HG03025 (cell line): Measurements from ENCODE around the gene DNAH8.

Experiments
- ATAC-seq: cut with Tn5 transposase; IDR thresholded peaks from one replicate; pipeline ENCODE4 v1.9.1; 2021; ENCODE audit warnings: mild to moderate bottlenecking, moderate library complexity; ENCODE audit not compliant: unreplicated experiment, low FRiP score

The DNAH8 gene

GRCh38 chr6:38943964-38944363 lies 228.9 kb downstream of the DNAH8 start:
- no peak for ATAC-seq

GRCh38 chr6:38944655-38945279 lies 229.7 kb downstream of the DNAH8 start:
- ATAC-seq = no peak

DNA sequence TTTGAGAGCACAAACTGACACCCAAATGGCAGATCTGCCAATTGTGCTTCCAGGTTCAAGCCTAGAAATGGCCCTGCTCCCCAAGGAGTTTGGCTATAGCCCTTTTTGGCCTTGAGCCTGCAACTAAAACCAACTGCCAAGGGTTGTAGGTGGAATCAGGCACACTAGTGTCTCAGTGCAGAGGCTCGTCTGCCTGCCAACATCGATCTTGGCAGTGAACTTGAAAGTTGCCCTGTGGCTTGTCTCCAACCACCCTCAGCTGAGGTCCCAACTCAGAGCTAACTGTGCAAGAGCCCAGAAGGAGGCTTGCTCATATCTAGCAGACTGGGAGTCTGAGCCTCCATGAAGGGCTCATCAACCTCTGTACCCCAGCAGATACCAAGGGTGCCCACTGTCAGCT lies 240.8 kb downstream of the DNAH8 start:
- ATAC-seq = no peak

DNA sequence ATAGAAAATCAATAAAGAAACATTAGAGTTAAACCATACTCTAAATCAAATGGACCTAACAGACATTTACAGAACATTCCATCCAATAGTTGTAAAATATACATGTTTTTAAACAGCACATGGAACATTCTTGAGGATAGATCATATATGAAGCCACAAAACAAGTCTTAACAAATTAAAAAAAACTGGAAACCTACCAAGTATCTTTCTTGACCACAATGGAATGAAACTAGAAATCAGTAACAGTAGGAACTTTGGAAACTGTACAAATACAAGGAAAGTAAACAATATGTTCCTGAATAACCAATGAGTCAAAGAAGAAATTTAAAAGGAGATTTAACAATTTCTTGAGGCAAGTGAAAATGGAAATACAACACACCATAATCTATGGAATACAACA lies 242.3 kb downstream of the DNAH8 start:
- no peak for ATAC-seq

- no peak for ATAC-seq
These were observed 244.0 kb downstream of the DNAH8 start for GRCh38 chr6:38959138-38959537.

- ATAC-seq = no peak
These were observed 253.6 kb downstream of the DNAH8 start for GRCh38 chr6:38968702-38969149.

GRCh38 chr6:38973178-38974057 lies 258.3 kb downstream of the DNAH8 start:
- no peak for ATAC-seq

- ATAC-seq = no peak
These were observed 259.5 kb downstream of the DNAH8 start for GRCh38 chr6:38974389-38975151.

DNA sequence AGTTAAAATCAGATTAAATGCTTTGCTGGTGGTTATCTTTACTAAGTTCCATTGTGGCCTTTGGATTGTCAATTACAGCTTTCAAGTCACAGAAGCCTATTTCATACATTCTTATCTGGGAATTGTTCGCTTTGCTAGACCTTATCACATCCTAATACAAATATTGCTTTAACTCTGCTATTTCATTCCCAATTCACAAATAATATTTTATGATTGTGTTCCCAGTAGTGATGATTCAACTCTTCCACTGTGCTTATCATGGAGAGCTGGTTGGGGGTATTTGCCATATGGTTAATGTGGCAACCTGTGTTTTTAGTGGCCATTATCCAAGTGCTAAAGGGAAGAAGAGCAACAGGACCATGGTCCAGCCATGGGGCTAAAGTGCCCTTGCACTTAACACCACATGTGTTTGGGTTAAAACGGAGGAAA lies 260.5 kb downstream of the DNAH8 start:
- no peak for ATAC-seq

DNA sequence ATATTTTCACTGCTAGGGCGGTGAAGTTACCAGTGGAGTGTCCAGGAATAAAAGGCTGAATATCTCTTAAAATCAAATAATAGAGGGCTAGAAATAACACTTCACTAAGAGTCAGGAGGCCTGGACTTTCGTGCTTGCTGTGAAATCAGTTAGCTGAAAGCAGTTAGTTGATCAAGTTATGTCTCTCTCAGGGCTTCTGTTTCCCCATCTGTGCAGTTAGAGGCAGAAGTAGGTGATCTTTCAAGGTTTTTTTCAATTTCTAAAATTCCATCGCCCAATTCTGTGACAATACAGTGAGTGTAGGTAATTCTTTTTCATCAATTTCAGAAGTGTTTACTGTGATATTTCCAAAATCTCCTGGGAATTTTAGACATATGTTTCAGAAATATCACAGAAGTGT lies 260.9 kb downstream of the DNAH8 start:
- no peak for ATAC-seq

DNA sequence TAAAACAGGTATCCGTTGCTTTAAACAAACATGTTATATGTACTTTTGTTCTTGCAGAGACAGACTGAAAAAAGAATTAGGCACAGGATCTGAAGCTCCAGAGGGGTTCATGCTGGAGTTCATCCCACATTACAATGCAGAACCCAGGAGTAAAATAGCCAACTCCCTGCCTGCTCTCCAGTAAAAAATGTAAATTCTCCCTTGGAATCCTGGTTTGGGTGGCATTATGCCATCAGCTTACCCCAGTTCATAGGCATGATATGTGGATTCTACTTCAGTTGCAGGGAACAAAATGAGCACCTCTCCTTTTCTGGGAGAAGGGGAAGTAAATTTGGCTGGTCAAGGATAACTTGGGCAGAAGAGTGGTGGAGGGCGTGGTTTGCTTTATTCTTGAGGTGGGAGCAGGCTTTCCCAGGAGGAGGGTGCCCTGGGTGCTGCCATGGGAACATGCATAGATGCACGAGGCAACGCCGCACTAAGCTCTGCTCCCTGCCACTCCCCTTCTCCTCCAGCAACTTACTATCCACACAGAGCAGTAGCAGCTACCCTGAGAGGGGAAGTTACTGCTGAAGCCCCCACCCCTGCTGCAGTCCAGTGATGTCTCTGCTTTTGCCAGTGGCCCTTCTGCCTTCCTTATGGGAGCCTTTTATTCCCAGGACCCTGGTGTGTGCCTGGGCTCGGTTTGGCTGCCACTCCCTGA lies 261.8 kb downstream of the DNAH8 start:
- ATAC-seq = no peak

DNA sequence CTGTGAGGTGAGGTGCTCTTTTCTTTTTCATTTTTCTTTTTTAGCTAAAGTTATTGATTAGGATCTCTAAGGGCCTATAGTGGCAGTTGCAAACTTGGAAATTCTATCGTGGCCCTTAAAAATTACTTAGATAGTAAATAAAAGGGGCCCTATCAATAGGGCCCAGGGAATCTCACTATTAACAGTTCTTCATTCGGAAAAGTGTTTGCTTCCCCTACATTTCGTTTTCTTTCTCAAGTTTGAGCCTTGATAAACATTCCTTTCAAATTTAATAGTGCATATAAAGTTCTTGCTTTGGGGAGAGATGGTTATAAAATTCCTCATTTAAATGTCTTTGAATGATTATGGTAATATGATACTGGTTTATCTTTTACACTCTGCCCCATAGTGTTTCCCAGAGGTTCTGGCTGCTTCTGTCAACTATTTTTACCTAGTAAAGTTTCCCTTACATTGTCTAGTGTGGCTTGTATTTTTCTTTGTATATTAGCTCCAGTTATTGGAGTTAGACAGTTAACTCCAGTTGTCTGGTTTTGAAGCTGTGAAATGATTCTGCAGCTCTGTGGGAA lies 263.1 kb downstream of the DNAH8 start:
- ATAC-seq = no peak

DNA sequence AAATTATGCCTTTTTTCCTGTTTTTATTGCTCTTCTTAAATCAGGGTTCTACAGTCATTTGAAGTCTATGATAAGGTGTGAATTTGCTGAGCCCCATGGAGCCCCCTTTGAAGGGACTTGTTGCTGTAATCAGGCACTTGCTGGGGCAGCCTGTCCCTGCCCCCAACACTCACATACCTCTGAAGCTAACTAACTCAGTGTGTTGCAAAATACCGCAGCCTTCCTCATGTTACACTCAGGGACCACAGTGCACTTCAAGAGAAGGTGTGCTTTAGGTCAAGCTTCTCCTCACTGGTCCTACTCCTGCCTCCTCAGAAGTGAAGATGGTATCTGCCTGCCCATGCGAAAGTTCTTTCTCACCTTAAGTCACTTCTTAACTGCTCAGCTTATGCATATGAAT lies 267.4 kb downstream of the DNAH8 start:
- ATAC-seq = no peak

GRCh38 chr6:38984723-38985122 lies 269.6 kb downstream of the DNAH8 start:
- no peak for ATAC-seq

- no peak for ATAC-seq
These were observed 270.7 kb downstream of the DNAH8 start for GRCh38 chr6:38985839-38986238.

DNA sequence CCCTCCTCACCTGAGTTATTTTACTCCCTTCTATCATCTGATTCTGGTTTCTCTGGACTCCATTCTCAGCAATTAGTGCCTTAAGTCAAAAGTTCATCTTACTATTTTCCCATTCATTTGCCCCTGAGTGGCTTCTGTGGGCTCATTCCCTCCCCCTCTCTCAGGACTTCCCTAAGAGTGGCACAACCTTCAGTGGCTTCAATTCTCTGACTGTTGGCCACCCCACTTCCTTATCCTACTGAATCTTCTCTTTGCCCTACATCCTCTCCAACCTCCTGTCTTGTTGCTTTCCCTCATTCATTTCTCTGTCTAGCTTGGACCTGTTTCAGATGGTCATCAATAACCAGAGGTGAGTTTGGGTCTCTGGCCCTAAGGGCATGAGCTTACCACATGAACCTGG lies 272.4 kb downstream of the DNAH8 start:
- no peak for ATAC-seq

GRCh38 chr6:38988736-38989449 lies 273.8 kb downstream of the DNAH8 start:
- no peak for ATAC-seq

DNA sequence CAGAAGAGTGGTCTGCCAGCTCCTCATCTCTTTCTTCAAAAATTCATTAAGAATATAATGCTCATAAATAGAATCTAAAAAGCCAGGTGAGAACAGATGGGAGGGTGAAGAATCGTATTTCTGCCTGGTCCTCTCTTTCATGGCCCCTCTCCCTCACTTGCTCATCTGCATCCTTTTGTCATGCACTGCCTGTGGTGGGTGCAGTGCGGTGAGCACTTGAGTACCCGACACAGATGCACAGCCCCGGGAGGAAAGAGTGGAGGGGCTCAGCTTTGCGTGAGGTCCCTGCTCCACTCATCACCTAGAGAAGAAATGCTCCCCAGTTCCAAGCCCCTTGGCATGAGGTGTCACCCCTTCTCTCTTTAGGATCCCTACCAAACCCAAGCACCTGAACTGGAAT lies 275.4 kb downstream of the DNAH8 start:
- ATAC-seq = no peak

- no peak for ATAC-seq
These were observed 281.6 kb downstream of the DNAH8 start for GRCh38 chr6:38996676-38997075.
